Activated naive CD4-positive, alpha-beta T cell treated with anti-CD3 and anti-CD28 coated beads, Interleukin-2, amount 10 ng/mL, durations not matched to agents 7 days and 5 days (primary cell): ENCODE results near the gene IFT80.

ENCODE experiments used
- CTCF ChIA-PET: fragments of 350-600 bp; sonication (Branson Sonifier 250); formaldehyde crosslinking; loops from one replicate; lab custom pipeline; 2021; ENCODE audit warnings: antibody characterized with exemption; lab: Charles Lee
- DNase-seq: peaks from one replicate; pipeline ENCODE4 v3.0.0-alpha.2; 2020
- H3K27ac Mint-ChIP-seq: one replicate; pipeline ENCODE4 v1.8.0; 2021; ENCODE audit warnings: mild to moderate bottlenecking, moderate library complexity, mixed read lengths
- H3K27me3 Mint-ChIP-seq: one replicate; pipeline ENCODE4 v1.8.0; 2021; ENCODE audit warnings: mild to moderate bottlenecking, mixed read lengths
- H3K36me3 Mint-ChIP-seq: one replicate; pipeline ENCODE4 v1.8.0; 2021; ENCODE audit warnings: mixed read lengths
- H3K4me1 Mint-ChIP-seq: one replicate; pipeline ENCODE4 v1.8.0; 2021; ENCODE audit warnings: mixed read lengths
- H3K4me3 Mint-ChIP-seq: one replicate; pipeline ENCODE4 v1.8.0; 2021; ENCODE audit warnings: mild to moderate bottlenecking, moderate library complexity, mixed read lengths
- H3K9me3 Mint-ChIP-seq: one replicate; pipeline ENCODE4 v1.8.0; 2021; ENCODE audit warnings: mixed read lengths

IFT80 gene

GRCh38 chr3:160392798-160393197 is 6.2 kb downstream of the IFT80 start:
- Mint-ChIP-seq H3K27me3 (no peaks in the 10 kb centered on the region), H3K36me3 (peaks cover 9% of the 10 kb centered on the region), H3K4me3 (no peak overlapping the region), H3K27ac (no peak overlapping the region), H3K9me3 (no peaks in the 10 kb centered on the region), H3K4me1 (peaks cover 20% of the 10 kb centered on the region)
- no peak for DNase-seq
- CTCF ChIA-PET: interaction anchor here (0.5 kb wide), 1 partner anchor 775 kb away, joined by 4 read pairs; no protein-coding TSS in a partner anchor

- Mint-ChIP-seq H3K9me3 (no peaks in the 10 kb centered on the region), H3K27ac (no peak overlapping the region)
Measured at GRCh38 chr3:160390565-160391138, 8.4 kb downstream of the IFT80 start.

GRCh38 chr3:160384639-160385318 is 14.2 kb downstream of the IFT80 start:
- H3K4me3 Mint-ChIP-seq: no peak overlapping the region
- no peaks in the 10 kb centered on the region for H3K9me3 Mint-ChIP-seq
- DNase-seq: no peak
- peaks cover 17% of the 10 kb centered on the region for H3K36me3 Mint-ChIP-seq
- H3K27ac Mint-ChIP-seq: no peak overlapping the region
- H3K4me1 Mint-ChIP-seq: no peaks in the 10 kb centered on the region
- CTCF ChIA-PET: interaction anchor here (1.8 kb wide), 1 partner anchor 10 kb away, joined by 5 read pairs; no protein-coding TSS in a partner anchor
- H3K27me3 Mint-ChIP-seq: no peaks in the 10 kb centered on the region

More at GRCh38 chr3:160390565-160391138, 8.4 kb downstream of the IFT80 start:
- peaks cover 8% of the 10 kb centered on the region for H3K4me1 Mint-ChIP-seq
- H3K36me3 Mint-ChIP-seq: peaks cover 13% of the 10 kb centered on the region
- H3K27me3 Mint-ChIP-seq: no peaks in the 10 kb centered on the region
- CTCF ChIA-PET: no interaction called here
- no peak for DNase-seq
- H3K4me3 Mint-ChIP-seq: no peak overlapping the region

- no peak for DNase-seq
- Mint-ChIP-seq H3K27ac (no peak overlapping the region), H3K4me3 (no peak overlapping the region), H3K36me3 (peaks cover 21% of the 10 kb centered on the region), H3K9me3 (no peaks in the 10 kb centered on the region), H3K27me3 (no peaks in the 10 kb centered on the region), H3K4me1 (no peaks in the 10 kb centered on the region)
- CTCF ChIA-PET: interaction anchor here (0.7 kb wide), 1 partner anchor 134 kb away, joined by 3 read pairs; no protein-coding TSS in a partner anchor
Measured at GRCh38 chr3:160381470-160381869, 17.6 kb downstream of the IFT80 start.

GRCh38 chr3:160379628-160380214 is 19.3 kb downstream of the IFT80 start:
- CTCF ChIA-PET: interaction anchor here (1.4 kb wide), 1 partner anchor 23 kb away, joined by 3 read pairs; no protein-coding TSS in a partner anchor
- Mint-ChIP-seq H3K9me3 (no peaks in the 10 kb centered on the region), H3K36me3 (peaks cover 25% of the 10 kb centered on the region), H3K27me3 (no peaks in the 10 kb centered on the region), H3K4me1 (no peaks in the 10 kb centered on the region), H3K27ac (no peak overlapping the region), H3K4me3 (no peak overlapping the region)
- no peak for DNase-seq

- H3K4me1 Mint-ChIP-seq: no peaks in the 10 kb centered on the region
- H3K4me3 Mint-ChIP-seq: no peak overlapping the region
- no peaks in the 10 kb centered on the region for H3K9me3 Mint-ChIP-seq
- H3K27me3 Mint-ChIP-seq: no peaks in the 10 kb centered on the region
- no peak overlapping the region for H3K27ac Mint-ChIP-seq
- DNase-seq: no peak
- CTCF ChIA-PET: no interaction called here
- peaks cover 35% of the 10 kb centered on the region for H3K36me3 Mint-ChIP-seq
Measured at GRCh38 chr3:160378331-160379109, 20.5 kb downstream of the IFT80 start.

- Mint-ChIP-seq H3K27me3 (no peaks in the 10 kb centered on the region), H3K36me3 (peaks cover 31% of the 10 kb centered on the region), H3K9me3 (no peaks in the 10 kb centered on the region), H3K27ac (no peak overlapping the region), H3K4me3 (no peak overlapping the region), H3K4me1 (no peaks in the 10 kb centered on the region)
- DNase-seq: no peak
- CTCF ChIA-PET: no interaction called here
Measured at GRCh38 chr3:160376681-160377080, 22.3 kb downstream of the IFT80 start.

GRCh38 chr3:160374925-160375324 is 24.1 kb downstream of the IFT80 start:
- no peak for DNase-seq
- Mint-ChIP-seq H3K36me3 (peaks cover 34% of the 10 kb centered on the region), H3K4me3 (no peak overlapping the region), H3K27me3 (no peaks in the 10 kb centered on the region), H3K4me1 (peaks cover 11% of the 10 kb centered on the region), H3K9me3 (no peaks in the 10 kb centered on the region), H3K27ac (no peak overlapping the region)
- CTCF ChIA-PET: interaction anchor here (1.2 kb wide), 1 partner anchor 19 kb away, joined by 3 read pairs; no protein-coding TSS in a partner anchor

- no peak for DNase-seq
- H3K27ac Mint-ChIP-seq: no peak overlapping the region
- H3K4me1 Mint-ChIP-seq: peaks cover 14% of the 10 kb centered on the region
- H3K36me3 Mint-ChIP-seq: peaks cover 31% of the 10 kb centered on the region
- H3K4me3 Mint-ChIP-seq: no peak overlapping the region
- no peaks in the 10 kb centered on the region for H3K27me3 Mint-ChIP-seq
- CTCF ChIA-PET: no interaction called here
- no peaks in the 10 kb centered on the region for H3K9me3 Mint-ChIP-seq
Measured at GRCh38 chr3:160374472-160374871, 24.6 kb downstream of the IFT80 start.

- H3K4me1 Mint-ChIP-seq: peaks cover 17% of the 10 kb centered on the region
- no peak overlapping the region for H3K4me3 Mint-ChIP-seq
- DNase-seq: no peak
- H3K9me3 Mint-ChIP-seq: no peaks in the 10 kb centered on the region
- H3K36me3 Mint-ChIP-seq: peaks cover 28% of the 10 kb centered on the region
- no peaks in the 10 kb centered on the region for H3K27me3 Mint-ChIP-seq
- CTCF ChIA-PET: no interaction called here
- no peak overlapping the region for H3K27ac Mint-ChIP-seq
Measured at GRCh38 chr3:160373655-160374054, 25.4 kb downstream of the IFT80 start.

GRCh38 chr3:160372780-160373179 is 26.2 kb downstream of the IFT80 start:
- H3K27ac Mint-ChIP-seq: no peak overlapping the region
- peaks cover 23% of the 10 kb centered on the region for H3K4me1 Mint-ChIP-seq
- peaks cover 27% of the 10 kb centered on the region for H3K36me3 Mint-ChIP-seq
- no peaks in the 10 kb centered on the region for H3K9me3 Mint-ChIP-seq
- DNase-seq: no peak
- CTCF ChIA-PET: no interaction called here
- no peaks in the 10 kb centered on the region for H3K27me3 Mint-ChIP-seq
- H3K4me3 Mint-ChIP-seq: no peak overlapping the region

GRCh38 chr3:160370987-160371857 is 27.8 kb downstream of the IFT80 start:
- no peaks in the 10 kb centered on the region for H3K9me3 Mint-ChIP-seq
- H3K4me1 Mint-ChIP-seq: peaks cover 23% of the 10 kb centered on the region
- no peak overlapping the region for H3K27ac Mint-ChIP-seq
- CTCF ChIA-PET: interaction anchor here (2.1 kb wide), 1 partner anchor 385 kb away, joined by 5 read pairs; no protein-coding TSS in a partner anchor
- peaks cover 27% of the 10 kb centered on the region for H3K36me3 Mint-ChIP-seq
- no peaks in the 10 kb centered on the region for H3K27me3 Mint-ChIP-seq
- no peak overlapping the region for H3K4me3 Mint-ChIP-seq
- DNase-seq: no peak

GRCh38 chr3:160369784-160370183 is 29.2 kb downstream of the IFT80 start:
- H3K4me1 Mint-ChIP-seq: peaks cover 23% of the 10 kb centered on the region
- no peak overlapping the region for H3K4me3 Mint-ChIP-seq
- CTCF ChIA-PET: interaction anchor here (2.1 kb wide), 1 partner anchor 383 kb away, joined by 5 read pairs; no protein-coding TSS in a partner anchor
- peaks cover 27% of the 10 kb centered on the region for H3K36me3 Mint-ChIP-seq
- peak overlapping the region; percentile 81 for H3K27ac Mint-ChIP-seq
- H3K27me3 Mint-ChIP-seq: no peaks in the 10 kb centered on the region
- no peak for DNase-seq
- no peaks in the 10 kb centered on the region for H3K9me3 Mint-ChIP-seq
